Fibroblast of the aortic adventitia (primary cell): ENCODE results near the gene TMEM52B. TPM values are rescaled to one million over a fixed set of nuclear protein-coding genes. Genes with fewer than 3 reads are reported as not detected.

ENCODE experiments used
- DNase-seq: peaks from one replicate; pipeline ENCODE4 v3.0.0-alpha.2; 2010; ENCODE audit warnings: low read depth
- H3K4me3 ChIP-seq: 2 replicates; pipeline ENCODE4 v1.5.1; 2011; ENCODE audit warnings: low read depth, mild to moderate bottlenecking, control low read depth, low read length, moderate library complexity
- total RNA-seq: library from RNA; depleted of rRNA; stranded (reverse); fragments of >200 nt; gene quantifications from 2 replicates; pipeline ENCODE4 v1.2.3, GENCODE V29; 2012; ENCODE audit warnings: low replicate concordance
- TF ChIP-seq, protein P1 (sequence below): IDR thresholded peaks from 2 replicates; pipeline ENCODE4 v1.5.1; 2011; ENCODE audit warnings: mild to moderate bottlenecking, low read length, control low read depth, inconsistent platforms; ENCODE audit not compliant: insufficient read depth

Gene TMEM52B
- total RNA-seq: under 0.01 and 0.08 TPM in 2 replicates

- H3K4me3 ChIP-seq: no peak within 1 kb of the TSS
Measured at GRCh38 chr12:10178821-10179220, at the start of gene TMEM52B. Gene TMEM52B (plus strand): TSS chr12:10179032. CDS start chr12:10179575, 543 bp downstream.

DNA sequence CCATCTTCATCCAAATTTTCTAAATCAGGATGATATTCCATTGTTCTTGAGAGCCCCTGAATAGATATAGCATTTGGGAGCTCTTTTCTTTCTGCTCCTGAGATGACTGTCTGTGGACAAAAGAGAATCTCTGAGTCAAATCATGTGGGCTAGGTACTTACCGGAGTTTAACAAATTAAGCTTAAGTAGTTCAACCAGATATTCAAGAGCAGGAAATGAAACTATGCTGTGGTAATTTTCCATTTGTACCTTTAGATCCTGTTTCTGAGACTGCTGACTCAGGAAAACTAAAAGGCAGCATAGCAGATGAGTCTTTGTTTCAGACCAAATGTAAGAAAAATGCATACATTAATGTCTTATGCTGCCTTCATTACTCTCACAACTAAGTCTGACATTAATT is 48.8 kb upstream of the TMEM52B start, which contains the start of gene CLEC7A:
Gene CLEC7A, minus strand, starts transcription at position 158 of the 400 bp plus-strand sequence. Its CDS starts 117 bp downstream, at position 41.
- TF ChIP-seq, protein P1, sequence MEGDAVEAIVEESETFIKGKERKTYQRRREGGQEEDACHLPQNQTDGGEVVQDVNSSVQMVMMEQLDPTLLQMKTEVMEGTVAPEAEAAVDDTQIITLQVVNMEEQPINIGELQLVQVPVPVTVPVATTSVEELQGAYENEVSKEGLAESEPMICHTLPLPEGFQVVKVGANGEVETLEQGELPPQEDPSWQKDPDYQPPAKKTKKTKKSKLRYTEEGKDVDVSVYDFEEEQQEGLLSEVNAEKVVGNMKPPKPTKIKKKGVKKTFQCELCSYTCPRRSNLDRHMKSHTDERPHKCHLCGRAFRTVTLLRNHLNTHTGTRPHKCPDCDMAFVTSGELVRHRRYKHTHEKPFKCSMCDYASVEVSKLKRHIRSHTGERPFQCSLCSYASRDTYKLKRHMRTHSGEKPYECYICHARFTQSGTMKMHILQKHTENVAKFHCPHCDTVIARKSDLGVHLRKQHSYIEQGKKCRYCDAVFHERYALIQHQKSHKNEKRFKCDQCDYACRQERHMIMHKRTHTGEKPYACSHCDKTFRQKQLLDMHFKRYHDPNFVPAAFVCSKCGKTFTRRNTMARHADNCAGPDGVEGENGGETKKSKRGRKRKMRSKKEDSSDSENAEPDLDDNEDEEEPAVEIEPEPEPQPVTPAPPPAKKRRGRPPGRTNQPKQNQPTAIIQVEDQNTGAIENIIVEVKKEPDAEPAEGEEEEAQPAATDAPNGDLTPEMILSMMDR: no peak
- no peak within 1 kb of the TSS for H3K4me3 ChIP-seq
- no peak for DNase-seq

More at GRCh38 chr12:10178821-10179220, at the start of gene TMEM52B:
- no peak for DNase-seq
- TF ChIP-seq, protein P1: no peak

GRCh38 chr12:10131111-10131690 is 47.6 kb upstream of the TMEM52B start:
- TF ChIP-seq, protein P1: no peak
- H3K4me3 ChIP-seq: no peak overlapping the region
- DNase-seq: no peak

DNA sequence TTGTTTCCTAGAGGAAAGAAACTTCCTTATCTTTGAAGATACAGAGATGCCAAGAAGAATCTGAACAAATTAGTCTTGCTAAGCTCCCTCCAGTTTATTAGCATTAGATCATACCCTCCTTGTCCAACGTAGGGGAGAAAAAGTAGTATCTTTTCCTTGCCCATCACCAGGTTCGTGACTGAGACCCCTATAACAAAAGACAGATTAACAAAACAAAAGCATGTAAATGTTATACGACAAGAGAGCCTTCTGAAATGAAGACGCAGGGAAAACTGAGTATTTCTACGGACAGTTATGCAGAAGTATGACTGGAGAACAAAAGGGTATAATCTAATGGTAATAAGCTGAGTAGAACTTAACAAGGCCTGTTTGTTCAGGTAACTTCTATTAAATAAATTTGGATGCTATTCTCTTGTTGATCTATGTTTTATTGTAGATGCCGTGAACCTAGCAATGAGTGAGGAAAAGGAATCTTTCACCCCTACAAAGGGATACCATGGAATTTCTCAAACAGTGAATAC is 45.9 kb upstream of the TMEM52B start:
- no peak for DNase-seq
- TF ChIP-seq, protein P1: no peak
- H3K4me3 ChIP-seq: no peak overlapping the region

- H3K4me3 ChIP-seq: no peak overlapping the region
- TF ChIP-seq, protein P1: no peak
- no peak for DNase-seq
Measured at GRCh38 chr12:10135126-10135525, 43.7 kb upstream of the TMEM52B start.

GRCh38 chr12:10136637-10137205 is 42.1 kb upstream of the TMEM52B start:
- TF ChIP-seq, protein P1: no peak
- no peak for DNase-seq
- H3K4me3 ChIP-seq: no peak overlapping the region
